Measurements from ENCODE around the gene SYT17.

DNA sequence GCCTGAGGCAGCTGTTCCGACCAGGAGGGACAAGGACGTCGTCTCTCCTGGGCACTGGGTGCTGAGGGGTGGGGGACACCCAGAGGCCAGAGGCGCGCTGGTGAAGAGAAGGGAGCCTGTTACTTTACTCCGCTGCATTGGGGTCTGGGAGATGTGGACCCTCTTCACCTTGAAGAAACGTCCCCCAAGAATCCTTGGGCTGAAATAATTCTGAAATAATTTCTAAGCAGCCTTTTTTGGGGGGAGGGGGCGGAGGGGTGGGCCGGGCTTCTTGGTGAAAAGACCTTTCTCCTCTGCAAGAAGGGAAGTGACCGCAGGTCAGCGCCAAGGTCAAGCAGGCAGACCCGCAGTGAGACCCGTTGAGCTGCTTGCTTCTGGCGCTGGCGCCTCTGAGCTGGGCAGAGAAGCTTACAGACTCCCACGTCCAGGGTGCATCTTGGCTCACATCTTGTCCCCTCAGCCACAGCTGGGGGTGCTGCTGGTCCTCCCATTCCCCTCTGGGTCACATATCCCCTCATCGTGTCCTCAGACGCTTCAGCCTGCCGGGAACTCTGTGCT is 1.1 kb downstream of the SYT17 start:
- TF ChIP-seq, protein P1, sequence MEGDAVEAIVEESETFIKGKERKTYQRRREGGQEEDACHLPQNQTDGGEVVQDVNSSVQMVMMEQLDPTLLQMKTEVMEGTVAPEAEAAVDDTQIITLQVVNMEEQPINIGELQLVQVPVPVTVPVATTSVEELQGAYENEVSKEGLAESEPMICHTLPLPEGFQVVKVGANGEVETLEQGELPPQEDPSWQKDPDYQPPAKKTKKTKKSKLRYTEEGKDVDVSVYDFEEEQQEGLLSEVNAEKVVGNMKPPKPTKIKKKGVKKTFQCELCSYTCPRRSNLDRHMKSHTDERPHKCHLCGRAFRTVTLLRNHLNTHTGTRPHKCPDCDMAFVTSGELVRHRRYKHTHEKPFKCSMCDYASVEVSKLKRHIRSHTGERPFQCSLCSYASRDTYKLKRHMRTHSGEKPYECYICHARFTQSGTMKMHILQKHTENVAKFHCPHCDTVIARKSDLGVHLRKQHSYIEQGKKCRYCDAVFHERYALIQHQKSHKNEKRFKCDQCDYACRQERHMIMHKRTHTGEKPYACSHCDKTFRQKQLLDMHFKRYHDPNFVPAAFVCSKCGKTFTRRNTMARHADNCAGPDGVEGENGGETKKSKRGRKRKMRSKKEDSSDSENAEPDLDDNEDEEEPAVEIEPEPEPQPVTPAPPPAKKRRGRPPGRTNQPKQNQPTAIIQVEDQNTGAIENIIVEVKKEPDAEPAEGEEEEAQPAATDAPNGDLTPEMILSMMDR (conservative IDR thresholded peaks at IDR 0.05; ENCODE audit: low read length), result no peak
- TF ChIP-seq EZH2phosphoT487 (IDR thresholded peaks at IDR 0.05; ENCODE audit: borderline replicate concordance), result no peak

All from Loucy (cell line).